GM19240 (cell line): ENCODE measurements around the gene AP3B2.
A peak's percentile ranks its signal among the peaks of the same experiment; 100 is the strongest.

ENCODE experiments used
- DNase-seq: peaks from one replicate; pipeline ENCODE4 v3.0.0; 2011; ENCODE audit warnings: low spot score; ENCODE audit not compliant: insufficient read length

AP3B2 gene

DNA sequence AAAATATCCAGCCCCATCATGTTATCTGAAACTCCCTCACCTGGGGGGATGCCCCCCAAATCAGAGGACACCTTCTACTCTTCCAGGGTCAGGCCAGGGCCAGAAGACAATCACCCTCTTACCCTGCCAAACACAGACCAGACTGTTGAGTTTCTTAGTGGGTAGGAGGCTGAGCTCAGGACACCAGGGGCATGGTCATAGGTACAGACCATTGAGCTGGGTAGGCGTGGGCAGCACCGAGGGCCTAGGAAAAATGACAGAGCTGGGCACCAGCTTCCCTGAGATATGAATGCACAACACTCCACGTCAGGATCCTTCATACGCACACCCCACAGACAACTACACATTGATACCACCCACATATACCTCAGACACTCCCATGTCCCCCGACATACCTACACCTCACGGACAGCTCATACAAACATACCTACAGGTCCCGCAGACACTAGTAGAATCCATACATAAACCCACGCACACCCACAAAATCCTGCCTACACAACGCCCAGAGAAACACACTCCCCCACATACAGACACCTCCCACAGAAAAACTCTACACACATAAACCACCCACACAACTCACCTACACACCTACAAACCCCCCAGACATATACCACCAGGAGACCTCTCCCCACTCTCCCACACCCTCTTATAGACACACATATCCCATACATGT, 11.8 kb downstream of the AP3B2 start:
- no peak for DNase-seq

DNA sequence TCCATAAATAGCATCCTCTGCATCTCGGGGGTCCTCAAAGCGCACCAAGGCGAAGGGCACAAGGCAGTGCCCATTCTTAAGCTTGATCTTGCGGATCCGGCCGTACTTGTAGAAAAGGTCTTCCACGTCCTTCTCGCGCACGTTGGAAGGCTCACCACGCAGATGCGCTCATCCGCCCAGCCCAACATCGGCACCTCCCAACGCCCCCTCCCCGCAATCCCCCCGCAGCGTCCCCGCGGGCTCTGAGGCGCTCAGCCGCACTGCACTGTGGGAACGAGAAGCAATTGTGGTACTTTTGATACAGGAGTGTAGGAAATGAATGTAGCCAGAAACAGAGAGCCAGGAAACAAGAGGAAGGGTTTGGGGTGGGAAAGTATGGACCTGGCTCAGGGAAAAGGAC, 17.5 kb downstream of the AP3B2 start:
- DNase-seq: no peak

DNA sequence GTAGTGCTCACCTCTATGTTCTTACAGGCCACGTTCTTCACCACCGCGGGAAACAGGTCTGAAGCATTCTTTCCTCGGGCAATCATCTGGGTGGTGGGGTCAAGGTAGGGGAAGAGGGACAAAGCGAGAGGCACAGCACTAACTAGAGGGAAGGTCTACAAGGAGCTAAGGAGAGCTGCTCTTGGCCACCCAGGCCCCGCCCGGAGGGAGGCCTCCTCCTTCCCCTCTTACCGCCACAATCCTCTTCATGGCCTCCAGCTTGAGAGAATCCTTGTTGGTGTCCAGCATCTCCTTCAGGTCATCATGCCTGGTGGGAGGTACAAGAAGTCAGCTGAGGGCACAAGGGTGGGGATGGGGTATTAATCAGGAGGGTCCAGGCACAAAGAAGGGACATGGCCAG, 20.5 kb downstream of the AP3B2 start:
- no peak for DNase-seq

DNA sequence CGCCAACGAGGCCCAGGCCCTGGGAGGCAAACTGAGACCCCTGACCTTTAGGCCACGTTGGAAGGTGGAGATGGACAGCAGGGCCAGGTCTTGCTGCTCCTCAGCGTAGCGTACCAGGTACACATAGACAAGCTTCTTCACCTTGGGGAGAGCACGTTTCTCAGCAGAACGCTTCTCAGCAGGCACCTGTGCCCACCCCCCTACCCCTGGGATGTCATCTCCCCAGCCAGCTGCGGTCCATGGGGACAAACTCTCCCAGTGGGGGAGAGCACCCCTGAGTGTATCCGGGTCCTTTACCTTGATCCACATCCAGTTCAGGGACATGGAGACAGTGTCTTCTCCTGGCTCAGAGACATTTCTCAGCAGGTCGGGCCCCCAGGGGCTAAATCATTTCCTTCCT, 21.0 kb downstream of the AP3B2 start:
- no peak for DNase-seq

DNA sequence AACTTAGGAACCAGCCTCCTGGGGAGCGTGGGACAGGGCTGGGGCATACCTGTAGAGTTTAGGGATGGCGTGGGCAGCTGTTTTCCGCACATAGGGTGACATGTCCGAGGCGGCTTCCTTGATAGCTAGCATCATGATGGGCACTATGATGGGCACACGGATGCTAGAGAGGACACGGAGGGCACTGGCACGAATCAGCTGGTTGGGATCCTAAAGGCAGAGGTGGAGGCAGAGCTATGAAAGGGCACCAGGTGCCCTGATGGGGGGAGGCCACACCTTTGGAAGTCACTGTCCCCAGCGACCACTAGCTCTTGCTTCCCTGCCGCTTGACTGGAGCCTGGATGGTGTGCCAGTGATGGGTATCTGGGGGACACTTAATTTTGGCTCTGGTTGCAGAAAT, 28.3 kb downstream of the AP3B2 start:
- no peak for DNase-seq

DNA sequence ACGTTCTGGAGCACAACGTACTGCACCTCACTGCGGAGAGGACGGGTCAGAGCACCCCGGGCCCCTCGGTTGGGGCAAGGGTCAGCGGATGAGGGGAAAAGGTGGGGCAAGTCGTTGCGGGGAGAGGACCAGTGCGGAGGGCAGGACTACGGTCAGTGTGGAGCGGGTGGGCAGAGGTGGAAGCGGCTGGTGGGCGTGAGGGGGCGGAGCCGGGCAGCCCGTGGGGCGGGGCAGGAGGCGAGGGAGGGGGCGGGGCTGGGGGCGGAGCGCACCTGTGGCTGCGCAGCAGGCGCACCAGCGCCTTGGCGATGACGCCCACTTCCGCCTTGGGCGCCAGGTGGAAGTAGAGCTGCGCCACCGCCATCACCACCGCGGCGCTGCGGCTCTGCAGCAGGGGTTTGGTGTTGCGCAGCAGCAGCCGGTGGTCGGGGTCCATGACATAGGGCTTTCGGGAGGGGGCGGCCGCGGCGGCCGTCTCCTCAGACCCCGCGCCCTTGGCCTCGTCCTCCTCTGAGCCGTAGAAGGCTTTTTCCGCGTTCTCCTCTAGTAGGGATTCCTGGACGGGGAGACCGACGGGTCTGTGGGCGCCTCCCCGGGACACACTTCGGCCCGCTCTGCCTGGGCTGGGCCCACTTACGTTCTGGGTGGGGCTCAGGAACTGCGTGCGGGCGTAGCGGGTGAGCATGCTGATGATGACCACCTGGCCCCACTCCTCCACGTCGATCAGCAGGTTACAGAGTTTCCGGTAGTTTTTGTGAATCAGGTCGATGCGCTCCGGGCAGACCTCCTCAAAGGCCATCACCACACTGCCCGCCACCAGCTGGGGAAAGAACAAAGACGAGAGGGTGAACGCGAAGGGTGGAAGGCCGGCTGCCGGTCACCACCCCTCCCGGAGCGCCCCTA, 29.2 kb downstream of the AP3B2 start:
- DNase-seq: peak; percentile 38

DNA sequence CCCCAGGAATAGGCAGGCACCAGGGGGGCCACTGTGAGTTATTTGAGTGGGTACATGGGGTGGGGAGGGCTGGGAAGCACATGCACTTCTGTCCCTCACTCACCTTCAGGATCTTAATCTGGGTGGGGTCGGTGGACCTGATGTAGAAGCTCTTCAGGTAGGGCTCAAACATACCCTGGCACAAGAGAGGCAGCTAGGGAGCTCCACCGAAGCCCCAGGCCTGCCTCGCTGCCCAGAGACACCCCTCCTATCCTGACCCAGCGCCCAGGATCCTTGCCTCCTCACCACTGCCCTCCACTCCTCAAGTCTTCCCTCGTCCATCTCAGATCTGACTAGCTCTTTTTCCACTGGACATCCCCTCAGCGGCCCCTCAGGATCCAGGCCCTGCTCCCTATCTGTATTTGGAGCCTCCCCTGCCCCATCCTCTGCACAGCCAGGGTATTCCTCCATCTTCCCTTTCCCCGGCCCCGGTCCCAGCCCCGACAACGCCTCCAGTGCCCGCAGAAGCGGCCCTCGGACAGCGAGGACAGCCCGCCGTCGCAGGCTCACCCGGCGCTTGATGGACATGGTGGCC, 30.0 kb downstream of the AP3B2 start:
- DNase-seq: no peak

DNA sequence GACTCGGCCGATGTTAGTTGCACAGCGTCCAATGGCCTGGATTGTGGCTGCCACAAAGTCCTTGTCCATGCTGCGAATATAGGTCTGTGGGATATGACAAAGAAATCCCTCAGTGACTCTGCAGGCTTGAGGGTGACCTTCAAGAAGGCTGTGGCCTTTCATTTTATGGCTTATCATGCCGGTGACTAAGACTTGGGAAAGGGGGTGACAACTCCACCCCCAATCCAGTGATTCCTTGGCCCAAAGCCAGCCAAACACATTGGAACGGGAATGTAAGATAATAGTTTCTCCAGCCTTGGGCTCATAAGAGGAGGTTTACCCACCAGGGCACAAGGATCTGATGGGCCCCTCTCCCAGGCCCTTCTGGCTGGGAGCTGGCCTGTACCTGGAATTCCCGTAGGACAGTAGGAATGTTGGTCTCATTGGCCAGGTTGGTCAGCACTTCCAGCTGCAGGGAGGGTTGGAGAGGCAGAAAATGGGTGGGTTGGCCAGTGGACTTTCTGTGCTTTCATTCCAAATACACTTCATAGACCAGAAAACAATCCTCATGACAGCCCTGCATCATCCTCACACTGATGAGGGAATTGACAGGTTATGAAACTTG, 31.9 kb downstream of the AP3B2 start:
- no peak for DNase-seq

DNA sequence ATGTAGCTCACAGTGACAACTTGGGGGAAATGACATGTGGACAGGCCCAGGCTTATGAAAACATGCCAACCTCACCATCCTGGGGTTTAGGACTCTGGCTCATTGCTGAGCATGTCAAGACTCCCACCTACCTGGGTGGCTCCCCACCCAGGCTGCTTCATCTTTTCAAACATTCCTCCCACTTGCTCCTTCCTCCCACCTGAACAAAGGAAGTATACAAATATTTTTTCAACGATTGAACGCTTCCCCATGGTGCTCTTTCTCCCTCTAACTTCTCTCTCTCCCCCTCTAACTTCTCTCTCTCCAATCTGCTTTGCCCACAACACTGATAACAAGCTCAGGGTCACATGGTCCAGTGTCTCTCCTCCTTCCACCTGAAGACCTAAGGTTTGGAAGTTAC, 34.8 kb downstream of the AP3B2 start:
- no peak for DNase-seq

DNA sequence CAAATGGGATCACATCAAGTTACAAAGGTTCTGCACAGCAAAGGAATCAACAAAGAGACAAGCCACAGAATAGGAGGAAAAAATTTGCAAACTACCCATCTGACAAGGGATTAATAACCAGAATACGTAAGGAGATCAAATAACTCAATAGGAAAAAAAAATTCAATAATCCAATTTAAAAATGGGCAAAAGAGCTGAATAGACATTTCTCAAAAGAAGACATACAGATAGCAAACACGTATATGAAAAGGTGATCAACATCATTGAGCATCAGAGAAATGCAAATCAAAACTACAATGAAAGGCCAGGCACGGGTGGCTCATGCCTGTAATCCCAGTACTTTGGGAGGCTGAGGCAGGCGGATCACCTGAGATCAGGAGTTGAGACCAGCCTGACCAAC, 39.0 kb downstream of the AP3B2 start:
- no peak for DNase-seq

DNA sequence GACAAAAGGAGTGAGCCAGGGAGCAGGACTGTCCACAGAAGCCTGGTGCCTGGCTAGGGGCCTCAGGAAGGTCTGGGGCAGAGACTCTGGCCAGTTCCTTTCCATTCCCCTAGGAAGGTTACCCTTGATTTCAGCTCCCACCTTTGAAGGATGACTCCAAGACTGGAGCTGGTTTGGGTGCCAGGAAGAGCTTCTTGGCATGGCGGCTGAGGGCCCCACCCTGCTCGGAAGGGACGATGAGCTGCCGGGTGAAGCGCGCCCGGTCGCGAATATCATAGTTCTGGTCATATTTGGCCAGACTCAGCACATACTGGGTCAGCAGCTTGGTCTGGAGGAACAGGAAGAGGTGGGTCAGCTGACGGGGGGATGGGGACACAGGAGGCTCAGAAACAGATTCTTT, 43.1 kb downstream of the AP3B2 start:
- no peak for DNase-seq

DNA sequence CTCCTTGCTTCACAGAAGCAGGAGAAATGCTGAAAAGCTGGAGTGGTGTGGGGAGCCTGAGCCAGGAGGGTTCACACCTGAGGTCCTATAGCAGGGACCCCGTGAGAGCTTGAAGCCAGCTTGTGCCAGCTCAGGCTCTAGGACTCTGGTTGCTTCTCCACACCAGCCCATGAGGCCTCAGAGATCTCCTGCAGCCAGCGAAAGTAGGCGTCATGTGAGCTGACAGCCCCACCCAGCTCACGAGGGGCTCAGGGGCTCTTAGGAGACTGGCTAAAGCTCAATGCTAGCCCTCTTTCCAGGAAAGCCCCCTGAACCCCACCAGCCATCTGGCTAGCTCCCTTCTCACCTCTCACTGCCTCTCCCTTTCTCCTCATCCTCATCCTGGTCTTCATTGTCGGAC, 45.7 kb downstream of the AP3B2 start:
- no peak for DNase-seq

DNA sequence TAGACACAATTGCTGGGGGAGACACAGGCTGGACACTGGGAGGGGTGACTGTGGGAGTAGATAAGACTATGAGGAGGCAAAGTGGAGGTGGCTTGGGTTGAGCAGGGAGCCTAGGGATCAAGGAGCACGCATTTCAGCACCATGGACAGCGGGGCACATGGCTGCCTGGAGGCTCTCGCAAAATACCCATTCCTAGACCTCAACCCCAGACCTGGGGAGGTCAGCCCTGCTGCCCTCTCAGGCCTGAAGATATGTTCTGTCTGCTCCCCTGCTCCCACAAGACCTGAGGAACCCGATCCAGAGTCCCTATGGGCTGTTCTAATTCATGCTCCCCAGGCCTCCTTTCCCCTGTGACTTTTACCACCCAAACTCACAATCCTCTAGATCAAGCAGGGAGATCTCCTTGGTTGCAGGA, 46.5 kb downstream of the AP3B2 start:
- peak; percentile 41 for DNase-seq

DNA sequence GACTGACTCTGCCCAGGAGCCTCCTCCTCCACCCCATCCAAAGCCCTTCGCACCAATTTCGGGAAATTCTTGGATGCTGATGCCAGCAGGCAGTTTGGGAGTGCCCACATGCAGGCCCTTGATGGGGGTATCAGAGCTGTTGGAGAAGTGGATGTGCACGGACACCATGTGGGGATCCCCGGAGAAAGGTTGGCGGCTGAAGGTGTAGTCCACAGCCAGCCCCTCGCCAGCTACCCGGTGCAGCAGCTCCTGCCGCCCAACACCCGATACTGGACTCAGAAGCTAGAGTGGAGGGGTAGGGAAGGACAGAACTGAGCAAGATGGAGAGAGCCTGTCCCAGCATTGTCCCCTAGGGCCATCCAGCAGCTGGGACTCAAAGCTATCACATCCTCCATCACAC, 47.0 kb downstream of the AP3B2 start:
- no peak for DNase-seq

DNA sequence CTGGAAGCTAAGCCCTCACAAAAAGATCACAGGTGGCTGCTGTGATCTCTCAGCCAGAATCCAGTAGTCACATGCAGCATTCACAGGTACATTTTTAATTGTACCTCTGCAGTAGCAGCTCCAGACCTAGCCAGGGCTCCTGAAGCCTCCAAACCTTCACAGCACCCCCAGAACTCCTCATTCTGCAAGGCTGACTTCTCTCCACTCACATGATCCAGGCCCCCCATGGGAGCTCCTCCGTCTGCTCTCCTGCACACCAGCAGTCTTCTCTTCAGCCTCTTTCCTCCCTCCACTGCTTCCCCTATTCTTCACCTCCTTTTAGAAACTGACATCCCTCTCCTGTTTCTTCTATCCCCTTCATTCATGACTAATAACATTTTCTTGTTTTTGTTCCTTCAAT, 49.3 kb downstream of the AP3B2 start:
- no peak for DNase-seq

DNA sequence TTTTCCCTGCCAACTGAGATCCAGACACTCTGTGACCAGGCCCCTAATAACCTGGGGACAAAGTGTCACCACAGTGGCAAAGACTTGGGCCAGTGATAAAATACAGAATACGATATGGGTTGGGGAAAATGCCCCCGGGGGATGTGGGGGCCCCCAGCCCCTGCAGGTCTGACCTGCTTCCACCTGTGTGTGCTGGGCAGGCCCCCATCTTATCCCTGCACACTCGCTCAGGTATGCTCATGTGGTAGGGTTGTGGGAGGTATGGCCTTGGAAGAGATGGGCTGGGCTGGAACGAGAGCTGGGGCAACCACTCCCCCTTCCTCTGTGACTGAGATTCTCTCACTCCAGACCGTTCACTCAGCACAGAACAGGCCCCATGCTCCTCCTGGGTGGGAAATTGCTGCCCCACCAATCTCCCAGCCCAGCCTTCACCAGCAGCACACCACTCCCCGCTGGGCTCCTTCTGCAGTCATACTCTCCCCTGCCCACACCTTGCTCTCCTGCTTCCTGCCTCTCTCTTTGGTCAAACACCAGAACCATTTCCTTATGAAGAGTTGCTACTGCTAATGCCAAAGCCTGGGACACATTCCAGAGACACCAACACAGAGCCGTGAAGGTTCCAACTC, 52.9 kb downstream of the AP3B2 start:
- no peak for DNase-seq

DNA sequence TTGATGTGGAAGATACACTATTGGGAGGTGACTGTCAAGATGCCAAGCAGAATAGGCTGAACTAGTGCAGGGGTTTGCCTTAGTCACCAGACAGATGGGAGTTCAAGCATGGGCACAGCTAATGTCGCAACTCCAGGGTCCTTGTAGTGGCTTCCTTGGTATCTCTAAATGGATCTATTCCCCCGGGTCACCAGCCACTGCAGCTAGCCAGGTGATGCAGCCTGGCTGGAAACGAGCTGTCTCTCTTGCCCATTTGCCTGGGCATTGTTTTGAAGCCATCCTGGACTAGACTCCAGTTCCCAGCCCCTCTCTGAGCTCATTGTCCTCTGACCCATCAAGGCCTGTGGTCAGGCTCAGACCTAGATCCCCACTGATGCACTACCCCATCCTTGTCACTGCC, 54.1 kb downstream of the AP3B2 start:
- no peak for DNase-seq

DNA sequence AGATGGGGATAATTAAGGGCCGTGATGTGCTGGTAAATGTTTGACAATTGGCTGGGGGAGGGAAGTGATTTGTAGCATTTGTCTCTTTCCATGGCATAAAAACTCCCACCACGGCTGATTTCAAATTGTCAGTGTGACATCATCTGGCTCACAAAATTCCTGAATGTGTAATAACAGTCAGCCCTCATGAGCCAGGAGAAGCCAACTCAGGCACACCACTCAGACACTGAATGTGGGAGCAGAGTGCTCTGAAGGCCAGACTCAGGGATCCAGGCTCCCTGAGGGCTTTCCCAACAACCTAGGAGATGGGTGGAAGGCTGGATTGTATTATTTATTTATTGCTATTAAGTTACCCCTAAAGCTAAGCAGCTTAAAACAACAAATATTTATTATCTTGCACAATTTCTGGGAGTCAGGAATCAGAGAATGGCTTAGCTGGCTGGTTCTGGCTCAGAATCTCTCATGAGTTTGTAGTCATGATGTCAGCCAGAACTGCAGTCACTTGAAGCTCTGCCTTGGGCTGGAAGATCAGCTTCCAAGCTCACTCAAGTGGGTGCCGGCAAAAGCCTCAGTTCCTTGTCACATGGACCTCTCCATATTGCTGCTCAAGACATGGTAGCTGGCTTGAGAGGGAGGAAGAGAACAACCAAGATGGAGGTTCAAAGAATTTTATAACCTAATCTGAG, 56.0 kb downstream of the AP3B2 start:
- no peak for DNase-seq

DNA sequence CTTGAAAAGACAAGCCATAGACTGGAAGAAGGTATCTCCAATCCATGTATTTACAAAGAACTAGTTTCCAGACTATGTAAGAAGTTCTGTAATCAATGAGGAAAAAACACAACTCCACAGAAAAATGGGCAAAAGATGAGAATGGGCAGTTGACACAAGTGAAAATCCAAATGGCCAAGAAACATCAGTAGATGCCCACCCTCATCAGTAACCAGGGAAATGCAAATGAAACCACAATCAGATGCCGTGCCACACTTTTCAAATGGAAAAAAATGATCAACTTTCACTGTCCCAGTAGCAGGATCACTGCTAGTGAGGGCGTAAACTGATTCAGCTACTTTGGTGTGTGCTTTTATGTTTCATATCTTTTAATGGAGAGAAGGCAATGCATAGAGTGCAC, 58.0 kb downstream of the AP3B2 start:
- DNase-seq: no peak

DNA sequence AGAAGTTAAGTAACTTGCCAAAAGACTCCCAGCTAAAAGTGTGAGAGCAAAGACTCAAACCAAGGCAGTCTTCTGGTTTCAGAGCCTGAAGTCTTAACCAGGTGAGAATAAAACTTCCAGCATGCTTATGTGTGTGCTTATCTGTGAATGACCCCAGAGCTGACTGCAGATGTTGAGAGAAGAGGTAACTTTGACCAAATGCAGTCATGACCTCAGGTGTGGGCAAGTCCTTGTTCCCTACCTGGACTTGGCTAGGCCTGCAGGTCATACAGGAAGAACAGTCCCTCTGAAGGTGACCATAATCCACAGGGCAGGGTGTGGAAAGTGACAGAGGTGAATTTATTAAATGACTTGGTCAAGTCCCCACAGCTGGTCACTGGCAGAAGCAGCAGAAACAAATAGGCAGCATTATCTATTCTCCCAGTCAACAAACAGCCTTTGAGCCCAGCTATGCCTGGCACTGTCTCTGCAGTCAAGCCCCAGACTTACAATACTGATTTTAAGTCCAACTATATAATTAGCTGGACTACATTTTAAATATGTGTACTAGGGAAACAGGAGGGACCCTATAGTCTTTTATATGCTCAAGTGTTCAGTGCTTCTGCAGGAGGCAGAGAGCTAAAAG, 59.5 kb downstream of the AP3B2 start:
- DNase-seq: no peak
